T1000 (cell line): ENCODE data around the gene RNF169.
"Not testable (repeated sequence)": the region's sequence is repeated elsewhere in the genome, so short reads cannot be mapped to it uniquely, and the experiment has no call there.

Experiments
- DNase-seq: peaks from one replicate; lab custom pipeline; 2025; ENCODE audit warnings: mixed read lengths; lab: John Stamatoyannopoulos, UW

The RNF169 gene

DNA sequence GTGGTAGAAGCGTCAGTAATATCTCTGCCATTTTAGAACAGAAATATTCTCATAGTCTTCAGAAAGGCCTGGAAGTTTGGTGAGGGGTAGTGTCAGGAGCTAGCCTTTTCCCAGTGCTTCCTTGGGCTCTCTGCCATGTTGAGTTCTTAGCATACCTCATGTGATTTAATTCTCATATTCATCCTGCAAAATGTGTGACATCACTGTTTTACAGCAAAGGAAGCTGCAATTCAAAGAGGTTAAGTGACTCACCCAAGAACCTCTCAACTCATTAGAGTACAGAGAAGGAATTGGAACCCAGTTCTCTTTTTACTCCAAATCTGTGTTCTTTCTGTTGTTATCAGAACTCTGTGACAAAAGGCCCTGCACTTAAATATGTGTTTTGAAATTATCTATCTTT is 72.1 kb downstream of the RNF169 start:
- DNase-seq = no peak

DNA sequence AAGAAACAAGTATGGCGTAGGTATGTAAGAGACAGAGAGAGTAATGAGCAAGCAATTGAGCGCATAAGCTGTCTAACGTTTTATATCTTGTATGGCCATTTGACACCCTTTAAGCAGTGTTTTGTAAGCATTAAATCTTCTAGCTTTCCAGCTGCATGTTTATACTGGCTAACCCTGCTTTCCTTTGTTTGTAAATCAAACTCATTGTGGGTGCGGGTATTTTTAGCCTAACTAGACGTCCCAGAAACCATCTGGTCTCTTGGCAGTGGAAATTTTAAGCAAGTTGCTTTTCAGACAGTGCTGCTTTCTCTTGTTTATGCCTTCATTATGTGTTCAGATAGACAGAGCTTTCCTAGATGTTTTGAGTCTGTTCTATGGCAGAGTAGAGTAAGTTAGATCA is 73.5 kb downstream of the RNF169 start:
- no peak for DNase-seq

DNA sequence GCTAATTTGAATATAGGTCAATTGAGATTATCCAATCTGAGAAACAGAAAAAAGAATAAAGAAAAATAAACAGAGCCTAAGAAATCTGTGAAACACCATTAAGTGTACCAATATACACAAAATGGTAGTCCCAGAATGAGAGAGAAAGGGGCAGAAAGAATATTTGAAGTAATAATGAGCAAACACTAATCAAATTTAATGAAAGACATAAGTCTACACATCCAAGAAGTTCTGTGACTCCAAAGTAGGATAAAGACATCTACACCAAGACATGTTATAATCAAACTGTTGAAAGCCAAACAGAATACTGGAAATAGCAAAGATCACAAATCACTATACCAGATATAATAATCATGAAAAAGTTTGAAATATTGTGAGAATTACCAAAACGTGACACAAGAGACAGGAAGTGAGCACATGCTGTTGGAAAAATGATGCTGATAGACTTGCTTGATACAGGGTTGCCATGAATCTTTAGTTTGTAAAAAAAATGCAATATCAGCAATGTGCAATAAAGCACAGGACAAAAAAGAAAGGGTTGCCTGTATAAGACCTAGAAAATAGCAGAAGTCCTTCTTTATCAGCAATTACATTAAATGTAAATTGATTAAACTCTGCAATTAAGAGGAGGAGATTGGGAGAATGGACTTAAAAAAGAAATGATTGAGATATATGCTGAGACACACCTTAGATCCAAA is 75.8 kb downstream of the RNF169 start:
- no peak for DNase-seq

DNA sequence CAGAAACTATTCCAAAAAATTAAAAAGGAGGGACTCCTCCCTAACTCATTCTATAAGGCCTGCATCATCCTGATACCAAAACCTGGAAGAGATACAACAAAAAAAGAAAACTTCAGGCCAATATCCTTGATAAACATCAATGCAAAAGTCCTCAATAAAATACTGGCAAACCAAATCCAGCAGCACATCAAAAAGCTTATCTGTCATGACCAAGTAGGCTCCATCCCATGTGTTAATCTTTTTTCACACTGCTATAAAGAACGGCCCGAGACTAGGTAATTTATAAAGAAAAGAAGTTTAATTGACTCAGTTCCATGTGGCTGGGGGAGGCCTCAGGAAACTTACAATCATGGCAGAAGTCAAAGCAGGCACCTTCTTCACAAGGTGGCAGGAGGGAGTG is 76.9 kb downstream of the RNF169 start:
- DNase-seq = not testable (repeated sequence)

DNA sequence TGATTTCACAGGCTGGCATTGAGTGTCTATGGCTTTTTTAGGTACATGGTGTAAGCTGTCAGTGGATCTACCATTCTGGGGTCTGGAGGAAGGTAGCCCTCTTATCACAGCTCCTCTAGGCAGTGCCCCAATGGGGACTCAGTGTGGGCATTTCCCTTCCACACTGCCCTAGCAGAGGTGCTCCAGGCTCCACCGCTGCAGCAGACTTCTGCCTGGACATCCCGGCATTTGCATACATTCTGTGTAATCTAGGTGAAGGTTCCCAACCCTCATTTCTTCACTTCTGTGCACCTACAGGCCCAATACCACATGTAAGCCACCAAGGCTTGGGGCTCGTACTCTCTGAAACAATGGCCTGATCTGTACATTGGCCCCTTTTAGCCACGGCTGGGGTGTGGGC is 78.3 kb downstream of the RNF169 start:
- no peak for DNase-seq

DNA sequence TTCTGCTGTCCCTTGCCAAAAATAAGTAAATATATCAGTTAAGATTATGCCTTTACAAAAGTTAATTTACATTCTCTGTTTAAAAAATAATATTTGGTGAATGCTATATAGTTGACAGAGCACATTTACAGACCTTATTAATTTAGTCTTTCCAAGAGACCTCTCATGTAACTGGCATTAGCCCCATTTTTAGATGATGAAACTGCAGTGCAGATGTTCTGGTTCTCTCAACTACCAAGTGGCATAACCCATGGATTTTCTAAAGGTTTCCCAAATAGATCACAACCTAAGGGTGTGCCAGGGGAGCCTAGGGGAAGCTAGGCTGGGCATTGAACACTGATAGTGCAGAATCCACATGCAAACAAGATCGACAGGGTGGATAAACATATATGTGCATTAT is 88.5 kb downstream of the RNF169 start:
- DNase-seq = no peak

DNA sequence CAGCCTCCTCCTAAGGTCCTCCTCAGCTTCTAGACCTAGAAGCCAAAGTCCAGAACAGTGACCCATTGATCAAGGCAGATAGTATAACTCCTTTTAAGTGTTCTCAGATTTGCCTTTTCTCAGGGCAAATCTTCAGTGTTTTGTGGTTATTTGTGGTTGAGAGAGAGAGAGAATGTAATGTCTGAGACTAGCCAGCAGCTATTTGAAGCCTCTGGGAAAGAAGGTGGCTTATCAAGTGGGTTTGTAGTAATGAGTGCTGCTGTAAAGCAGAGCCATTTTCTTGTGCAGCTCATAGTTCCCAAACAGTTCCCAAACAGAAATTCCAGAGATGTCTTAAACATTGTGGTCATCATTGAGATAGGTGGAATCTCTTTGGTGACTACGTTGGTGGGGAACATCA is 89.5 kb downstream of the RNF169 start:
- no peak for DNase-seq

DNA sequence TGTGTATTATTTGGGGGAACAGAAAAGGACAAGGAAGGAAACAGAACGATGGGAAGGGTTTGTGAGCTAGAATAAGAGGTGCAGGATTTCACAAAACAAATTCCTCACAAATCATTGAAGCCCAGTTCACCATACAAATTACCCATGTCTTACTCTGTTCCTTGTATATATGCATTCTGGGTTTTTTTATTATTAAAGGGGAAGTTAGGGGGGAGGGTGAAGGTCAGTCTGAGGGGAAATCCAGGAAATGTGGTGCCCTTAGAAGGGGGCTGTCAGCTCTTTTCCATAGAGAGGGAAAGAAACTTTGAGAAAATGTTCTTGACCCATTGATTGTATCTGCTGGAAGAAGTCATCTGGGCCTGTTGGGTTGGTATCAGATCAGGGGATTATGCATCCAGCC is 90.8 kb downstream of the RNF169 start:
- DNase-seq = no peak

DNA sequence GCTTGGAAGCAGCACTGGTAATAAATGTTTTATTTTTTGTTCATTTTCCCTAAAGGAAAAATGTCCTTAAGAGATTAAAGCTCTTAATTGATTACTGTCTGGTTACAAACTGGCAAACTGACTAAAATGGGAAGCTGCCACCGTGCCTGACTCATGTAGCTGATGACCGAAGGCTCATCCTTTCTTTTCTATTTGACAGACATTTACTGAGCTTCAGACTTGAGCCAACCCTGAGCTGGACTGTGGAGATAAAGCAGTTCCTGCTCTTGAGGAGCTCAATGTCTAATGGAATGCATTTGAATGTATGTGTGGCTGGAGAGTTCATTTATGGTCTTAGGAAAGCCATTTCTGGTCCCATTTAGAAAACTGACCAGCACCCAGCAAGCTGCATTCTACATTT is 91.3 kb downstream of the RNF169 start:
- DNase-seq = no peak

DNA sequence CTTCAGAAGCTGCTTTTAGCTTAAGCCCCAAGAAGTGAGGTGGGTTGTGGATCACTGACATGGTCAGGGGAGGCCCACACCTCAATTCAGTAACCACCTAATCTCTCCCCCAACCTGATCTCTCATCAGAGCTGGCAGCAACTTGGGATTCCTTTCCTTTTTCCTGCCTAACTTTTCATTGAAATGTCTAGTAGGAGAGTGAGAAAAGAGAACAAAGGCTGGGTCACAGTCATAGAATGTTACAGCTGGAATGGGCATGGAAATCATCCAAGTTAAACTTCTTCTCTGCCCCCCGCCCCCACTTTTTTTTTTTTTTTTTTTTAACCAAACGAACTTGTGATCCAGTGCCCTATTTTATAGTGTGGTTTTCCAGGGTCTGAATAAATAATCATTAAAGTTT is 91.8 kb downstream of the RNF169 start:
- DNase-seq = no peak

DNA sequence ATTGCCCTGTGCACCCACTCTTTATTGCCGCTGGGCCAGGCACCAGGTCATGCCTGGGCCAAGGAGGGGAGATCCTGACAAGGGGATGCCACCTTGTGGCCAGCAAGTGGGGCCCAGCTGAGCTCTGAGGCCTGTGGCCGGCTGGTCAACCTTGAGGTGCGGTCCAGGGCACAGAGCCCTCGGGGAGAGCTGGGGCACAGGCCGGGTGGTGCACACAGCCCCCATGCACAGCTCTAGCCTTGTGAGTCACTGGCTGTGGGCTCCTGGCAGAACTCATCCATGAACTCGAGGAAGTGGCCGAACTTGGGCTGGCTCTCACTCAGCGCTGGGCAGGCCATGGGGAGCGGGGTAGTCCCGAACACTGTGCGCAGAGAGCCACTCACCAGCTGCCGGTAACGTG is 94.3 kb downstream of the RNF169 start:
- DNase-seq = no peak

DNA sequence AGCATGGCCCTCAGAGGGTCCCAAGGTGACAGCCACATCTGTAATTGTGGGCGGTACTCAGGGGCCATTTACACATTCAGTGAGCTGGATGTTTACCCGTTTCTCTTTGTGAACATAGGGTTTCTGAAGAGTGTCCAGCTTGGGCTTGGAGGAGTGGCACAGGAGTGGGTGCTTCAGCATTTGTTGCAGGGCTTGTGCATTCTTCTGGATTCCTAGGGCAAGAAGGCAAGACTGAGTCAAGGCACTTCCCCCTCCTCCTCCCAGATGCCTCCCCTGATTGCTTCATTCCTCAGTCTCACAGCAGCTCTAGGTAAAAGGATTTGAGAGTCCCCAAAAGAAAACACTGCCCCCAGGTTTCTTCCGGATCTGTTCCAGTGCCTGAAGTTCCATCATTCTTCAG is 95.4 kb downstream of the RNF169 start:
- no peak for DNase-seq

DNA sequence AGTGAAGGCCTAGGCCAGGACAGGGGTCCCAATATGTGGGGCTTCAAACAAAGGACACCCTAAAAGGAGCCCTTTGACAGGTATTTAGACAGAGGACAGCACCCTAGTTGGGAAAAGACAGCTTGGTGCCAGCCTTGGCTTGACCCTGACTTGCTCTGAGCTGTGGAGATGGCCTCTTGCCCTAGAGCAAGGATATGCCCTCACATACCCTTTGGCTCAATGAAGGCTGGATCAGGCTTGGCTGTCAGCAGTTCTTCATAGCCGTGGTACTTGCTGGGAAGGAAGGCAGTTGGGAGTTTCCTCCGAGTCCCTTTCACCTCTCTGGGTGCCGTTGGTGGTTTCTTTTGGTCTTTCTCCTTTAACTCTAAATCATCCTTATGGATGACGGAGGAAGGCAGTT is 96.2 kb downstream of the RNF169 start:
- no peak for DNase-seq

DNA sequence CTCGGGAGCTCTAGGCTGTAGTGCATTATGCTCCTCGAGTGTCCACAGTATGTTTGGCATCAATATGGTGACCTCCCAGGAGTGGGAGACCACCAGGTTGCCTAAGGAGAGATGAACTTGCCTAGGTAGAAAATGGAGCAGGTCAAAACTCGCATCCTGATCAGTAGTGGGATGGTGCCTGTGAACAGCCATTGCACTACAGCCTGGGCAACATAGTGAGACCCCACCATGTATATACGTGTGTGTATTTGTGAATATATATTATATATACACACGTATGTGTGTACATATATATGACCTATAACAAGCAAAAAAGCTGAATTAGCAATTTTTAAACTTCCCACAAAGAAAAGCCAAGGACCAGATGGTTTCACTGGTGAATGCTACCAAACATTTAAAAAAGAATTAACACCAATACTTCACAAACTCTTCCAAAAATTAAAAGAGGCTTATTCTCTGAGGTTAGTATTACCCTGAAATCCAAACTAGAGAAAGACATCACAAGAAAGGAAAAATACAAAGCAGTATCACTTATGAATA is 97.4 kb downstream of the RNF169 start:
- no peak for DNase-seq

DNA sequence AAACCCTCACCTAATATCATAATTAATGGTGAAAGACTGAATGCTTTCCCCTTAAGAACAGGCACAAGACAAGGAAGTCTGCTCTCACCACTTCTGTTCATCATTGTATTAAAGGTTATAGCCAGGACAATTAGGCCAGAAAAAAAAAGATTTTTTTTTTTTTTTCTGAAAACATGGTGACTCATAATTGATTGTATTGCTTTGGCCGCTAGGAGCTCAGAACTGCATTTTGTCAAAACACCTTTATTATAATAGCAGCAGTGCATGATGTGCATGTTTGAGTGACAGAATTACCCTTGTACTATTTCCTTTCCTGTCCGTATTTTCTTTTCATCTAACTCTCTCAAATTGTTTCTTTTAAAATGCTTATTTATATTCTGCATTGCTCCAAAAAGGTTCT is 98.1 kb downstream of the RNF169 start:
- DNase-seq = no peak

DNA sequence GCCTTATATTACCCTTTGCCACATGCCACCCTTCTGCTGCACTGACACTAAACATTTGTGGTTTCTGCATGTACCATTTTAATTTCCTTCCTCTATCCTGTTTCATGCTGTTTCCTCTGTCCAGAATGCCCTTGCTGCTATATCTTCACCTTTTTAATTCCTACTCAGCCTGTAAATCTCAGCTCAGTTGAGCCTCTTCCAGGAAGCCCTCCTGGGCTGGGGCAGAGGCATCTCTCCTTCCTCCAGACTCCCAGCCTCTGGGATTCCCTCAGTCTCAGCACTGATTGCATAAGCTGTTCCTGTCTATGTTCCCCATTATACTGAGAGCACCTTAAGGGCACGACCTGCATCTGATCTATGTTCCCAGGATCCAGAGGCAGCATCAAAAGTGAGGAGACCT is 98.7 kb downstream of the RNF169 start:
- DNase-seq = no peak

DNA sequence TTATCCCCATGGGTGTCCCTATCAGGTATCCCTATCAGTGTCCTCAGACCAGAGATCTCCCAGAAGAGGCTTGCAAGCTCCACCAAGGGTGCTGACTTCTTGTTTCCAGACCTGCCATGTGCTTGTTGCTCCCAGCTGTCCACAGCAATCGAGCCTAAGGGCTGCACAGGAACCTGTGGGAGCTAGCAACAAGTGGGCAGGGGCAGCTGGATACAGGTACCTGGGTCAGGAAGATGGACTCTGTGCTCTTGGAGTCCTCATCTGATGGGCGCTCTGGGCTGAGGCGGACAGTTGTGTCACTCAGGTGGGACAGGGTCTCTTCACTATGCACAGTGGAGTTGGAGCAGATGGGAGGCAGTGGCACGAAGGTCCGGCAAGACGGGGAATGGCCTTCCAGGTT is 99.2 kb downstream of the RNF169 start:
- DNase-seq = no peak

DNA sequence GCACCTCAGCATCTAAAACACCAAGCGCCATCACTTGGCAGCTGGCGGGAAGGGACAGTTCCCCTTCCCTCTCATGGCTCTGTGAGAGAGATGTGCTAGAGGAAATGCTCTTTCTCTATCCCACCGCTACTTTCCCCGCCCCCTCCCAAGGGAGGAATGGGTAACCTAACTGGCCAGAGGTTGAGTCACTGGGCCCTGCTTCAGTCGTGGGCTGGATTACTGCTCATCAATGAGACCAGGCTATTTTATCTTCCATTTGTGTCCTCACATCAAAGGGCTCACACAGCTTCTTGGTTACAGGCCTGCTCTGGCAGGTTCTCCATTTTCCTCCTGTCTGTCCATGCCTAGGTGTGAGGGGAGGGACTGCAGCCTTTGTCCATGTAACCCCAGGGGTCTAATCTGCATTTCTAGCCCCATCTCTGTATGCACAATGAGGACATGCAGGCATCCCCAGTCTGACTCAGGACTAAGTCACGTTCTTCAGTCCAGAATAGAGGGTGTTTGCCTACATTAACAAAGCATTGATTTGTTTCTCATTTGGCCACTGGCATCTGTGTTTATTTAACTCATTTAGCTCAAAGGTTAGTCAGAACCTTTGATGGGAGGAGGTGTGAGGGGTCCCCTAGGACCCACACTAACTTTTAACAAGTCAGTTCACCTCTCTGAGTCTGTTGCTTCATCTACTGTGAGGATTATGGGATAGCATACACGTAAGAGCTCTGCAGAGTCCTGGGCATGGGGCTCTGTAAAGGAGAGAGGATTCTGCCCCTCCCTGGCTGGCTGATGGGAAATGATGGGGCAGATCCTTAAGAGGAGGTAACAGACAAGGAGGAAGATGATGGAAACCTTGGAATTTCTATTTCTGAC is 101.1 kb downstream of the RNF169 start:
- DNase-seq = peak; percentile 85

DNA sequence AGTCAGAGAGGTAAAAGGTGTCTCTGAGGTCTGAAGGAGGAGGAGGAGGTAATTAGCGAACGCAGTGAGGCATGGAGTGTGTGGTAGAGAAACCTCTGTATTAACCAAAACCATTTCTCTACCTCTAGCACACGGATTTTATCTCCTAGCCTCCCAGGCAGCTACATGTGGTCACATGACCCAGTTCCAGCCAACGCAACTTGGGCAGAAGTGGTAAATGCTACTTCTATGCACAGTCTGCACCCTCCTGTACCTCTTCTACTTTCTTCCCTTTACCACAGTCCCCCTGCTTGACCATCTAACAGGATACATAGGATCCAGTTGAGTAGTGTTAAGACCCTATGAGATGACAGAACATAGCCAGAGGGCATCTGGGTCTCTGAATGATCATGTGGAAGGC is 104.6 kb downstream of the RNF169 start:
- no peak for DNase-seq

DNA sequence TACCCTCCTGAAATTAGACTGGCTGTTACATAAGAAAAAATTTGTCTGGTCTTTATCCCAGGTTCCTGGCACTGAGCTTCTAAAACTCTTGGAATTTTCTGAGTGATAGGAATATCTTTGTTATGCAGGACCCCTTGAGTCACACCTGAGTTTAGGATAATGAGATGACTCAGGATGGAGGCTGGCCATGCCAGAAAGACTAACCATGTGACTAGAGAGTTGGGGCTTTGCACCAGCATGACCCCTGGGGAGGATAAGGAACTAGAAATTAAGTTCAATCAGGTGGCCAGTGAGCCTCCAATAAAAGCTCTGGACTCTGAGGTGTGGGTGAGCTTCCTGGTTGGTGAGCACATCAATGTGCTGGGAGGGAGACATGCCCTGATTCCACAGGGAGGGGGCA is 112.1 kb downstream of the RNF169 start:
- DNase-seq = no peak

DNA sequence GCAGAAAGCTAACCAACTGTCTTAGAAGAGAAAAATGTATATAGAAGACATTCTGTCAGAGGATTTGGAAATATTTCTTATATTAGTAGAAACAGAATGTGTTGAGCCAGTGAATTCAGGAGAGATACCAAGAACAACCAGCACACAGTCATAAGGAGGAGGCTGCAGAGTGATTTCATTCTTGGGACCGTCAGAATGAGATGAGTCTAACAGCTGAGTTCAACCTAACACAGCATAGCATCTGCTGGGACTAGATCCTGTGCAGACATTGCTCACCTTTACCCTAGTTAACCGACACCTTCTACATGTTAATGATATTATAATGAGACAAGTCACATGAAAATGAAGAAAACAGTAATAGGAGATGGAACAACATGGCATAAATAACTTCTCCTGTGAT is 114.8 kb downstream of the RNF169 start:
- no peak for DNase-seq

DNA sequence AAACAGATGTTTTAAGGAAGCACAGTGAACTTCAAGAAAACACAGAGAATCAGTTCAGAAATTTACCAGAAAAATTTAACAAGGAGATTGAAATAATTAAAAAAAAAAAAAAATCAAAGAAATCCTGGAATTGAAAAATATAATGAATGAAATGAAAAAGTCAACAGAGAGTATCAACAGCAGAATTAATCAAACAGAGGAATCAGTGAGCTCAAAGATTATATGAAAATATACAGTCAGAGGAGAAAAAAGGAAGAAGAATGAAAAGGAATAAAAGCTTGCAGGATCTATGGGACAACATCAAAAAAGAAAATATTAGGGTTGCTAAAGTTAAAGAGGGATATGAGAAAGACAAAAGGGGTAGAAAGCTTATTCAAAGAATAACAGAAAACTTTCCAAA is 117.9 kb downstream of the RNF169 start:
- DNase-seq = no peak

DNA sequence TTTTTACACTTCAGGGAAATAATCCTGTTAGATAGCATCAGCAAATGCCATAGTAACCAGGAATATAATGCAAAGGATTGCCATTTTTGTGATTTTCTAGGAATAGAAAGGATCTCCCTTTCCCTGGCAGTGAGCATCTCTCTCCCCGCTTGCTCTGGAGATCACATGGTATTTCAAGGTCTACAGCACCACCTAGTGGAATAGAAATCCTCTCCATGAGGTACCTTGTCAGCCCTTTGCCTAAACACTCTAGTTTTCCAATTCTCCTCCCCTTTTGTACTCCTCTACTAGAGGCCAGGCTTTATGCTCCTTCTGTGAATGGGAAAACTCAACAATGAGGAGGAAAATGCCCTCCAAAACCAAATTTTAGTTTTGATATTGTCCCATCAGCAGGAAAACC is 121.8 kb downstream of the RNF169 start:
- DNase-seq = no peak
